ENCODE data around the gene YJU2.
"Not testable (repeated sequence)": the region's sequence is repeated elsewhere in the genome, so short reads cannot be mapped to it uniquely, and the experiment has no call there.

Gene YJU2

DNA sequence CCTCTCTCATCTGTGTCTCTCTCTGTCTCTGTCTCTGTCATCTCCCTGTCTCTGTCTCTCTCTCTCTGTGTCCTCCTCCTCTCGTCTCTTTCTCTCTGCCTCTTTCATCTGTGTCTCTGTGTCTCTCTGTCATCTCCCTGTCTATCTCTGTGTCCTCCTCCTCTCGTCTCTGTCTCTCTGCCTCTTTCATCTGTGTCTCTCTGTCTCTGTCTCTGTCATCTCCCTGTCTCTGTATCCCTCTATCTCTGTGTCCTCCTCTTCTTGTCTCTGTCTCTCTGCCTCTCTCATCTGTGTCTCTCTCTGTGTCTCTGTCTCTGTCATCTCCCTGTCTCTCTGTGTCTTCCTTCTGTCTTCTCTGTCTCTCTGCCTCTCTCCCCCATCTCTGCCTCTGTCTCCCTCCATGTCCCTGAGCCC is 18.1 kb upstream of the YJU2 start:
- no peak for DNase-seq (ENCODE audit: low spot score)

- DNase-seq (ENCODE audit: low spot score): peak; percentile 11
Measured at GRCh38 chr19:4229179-4229931, 17.5 kb upstream of the YJU2 start, which contains the start of gene EBI3. Gene EBI3, plus strand, starts transcription at chr19:4229523. Its CDS starts 28 bp downstream, at chr19:4229551.

DNA sequence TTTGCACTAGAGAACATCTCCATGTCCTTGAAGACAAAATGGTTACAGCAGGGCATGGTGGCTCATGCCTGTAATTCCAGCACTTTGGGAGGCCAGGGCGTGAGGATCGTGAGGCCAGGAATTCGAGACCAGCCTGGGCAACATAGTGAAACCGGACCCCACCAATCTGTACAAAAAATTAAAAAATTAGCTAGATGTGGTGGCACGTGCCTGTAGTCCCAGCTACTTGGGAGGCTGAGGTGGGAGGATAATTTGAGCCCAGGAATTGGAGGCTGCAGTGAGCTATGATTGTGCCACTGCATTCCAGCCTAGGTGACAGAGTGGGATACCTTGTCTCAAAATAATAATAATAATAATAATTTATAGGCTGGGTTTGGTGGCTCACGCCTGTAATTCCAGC is 16.6 kb upstream of the YJU2 start:
- DNase-seq (ENCODE audit: low spot score): not testable (repeated sequence)

GRCh38 chr19:4231521-4231920 is 15.4 kb upstream of the YJU2 start:
- DNase-seq (ENCODE audit: low spot score): not testable (repeated sequence)

DNA sequence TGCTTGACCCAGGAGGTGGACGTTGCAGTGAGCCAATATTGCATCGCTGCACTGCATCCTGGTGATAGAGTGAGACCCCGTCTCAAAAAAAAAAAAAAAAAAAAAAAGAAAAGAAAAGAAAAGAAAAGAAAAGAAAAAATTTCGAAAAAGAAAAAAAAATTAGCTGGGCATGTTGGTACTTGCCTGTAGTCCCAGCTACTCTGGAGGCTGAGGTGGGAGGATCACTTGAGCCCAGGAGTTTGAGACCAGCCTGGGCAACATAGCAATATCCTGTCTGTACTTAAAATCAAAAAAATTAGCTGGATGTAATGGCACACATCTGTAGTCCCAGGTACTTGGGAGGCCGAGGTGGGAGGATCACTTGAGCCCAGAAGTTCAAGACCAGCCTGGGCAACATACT is 14.7 kb upstream of the YJU2 start:
- not testable (repeated sequence) for DNase-seq (ENCODE audit: low spot score)

DNA sequence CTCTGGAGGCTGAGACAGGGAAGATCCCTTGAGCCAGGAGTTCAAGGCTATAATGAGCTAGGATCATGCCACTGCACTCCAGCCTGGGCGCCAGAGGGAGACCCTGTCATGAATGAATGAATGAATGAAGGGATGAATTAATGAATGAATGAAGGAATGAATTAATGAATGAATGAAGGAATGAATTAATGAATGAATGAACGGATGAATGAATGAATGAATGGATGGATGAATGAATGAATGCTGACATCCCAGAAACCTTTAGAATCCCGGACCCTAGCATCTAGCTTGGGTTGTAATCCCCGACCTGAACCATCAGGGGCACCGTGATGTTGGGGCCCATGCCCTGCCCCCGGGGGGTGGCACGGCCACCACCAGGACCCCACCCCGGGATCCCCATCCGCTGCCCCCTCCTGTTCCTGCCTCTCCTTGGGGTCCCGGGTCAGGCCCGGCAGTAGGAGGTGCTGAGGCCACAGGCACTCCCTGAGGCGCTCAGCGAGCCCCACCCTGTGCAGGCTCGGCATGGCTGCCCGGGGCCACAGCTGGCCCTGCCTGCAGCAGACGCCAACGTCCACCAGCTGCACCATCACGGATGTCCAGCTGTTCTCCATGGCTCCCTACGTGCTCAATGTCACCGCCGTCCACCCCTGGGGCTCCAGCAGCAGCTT is 14.1 kb upstream of the YJU2 start:
- DNase-seq (ENCODE audit: low spot score): no peak

DNA sequence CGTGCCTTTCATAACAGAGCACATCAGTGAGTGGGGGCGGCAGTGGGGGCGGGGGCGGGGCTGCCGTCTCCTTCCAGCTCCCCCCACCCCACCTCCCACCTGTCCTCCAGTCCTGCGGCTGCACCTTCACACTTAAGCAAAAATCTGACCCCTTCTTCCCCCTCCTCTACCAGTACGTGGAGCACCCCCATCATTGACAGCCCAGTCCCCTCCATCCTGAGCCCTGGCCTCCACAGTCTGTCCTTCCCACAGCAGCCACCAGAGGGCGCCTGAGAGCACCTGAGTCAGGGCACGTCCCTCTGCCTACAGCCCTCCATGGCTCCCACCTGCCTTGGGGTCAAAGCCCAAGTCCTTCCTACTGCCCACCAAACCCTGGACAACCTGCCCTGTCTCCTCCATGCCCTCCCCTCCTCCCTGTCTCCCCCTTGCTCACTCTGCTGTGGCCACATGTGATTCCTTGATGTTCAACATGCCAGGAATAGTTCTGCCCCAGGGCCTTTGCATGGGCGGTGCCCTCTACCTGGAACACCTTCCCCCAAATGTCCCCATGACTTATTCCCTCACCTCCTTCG is 13.5 kb upstream of the YJU2 start:
- peak; percentile 45 for DNase-seq (ENCODE audit: low spot score)

DNA sequence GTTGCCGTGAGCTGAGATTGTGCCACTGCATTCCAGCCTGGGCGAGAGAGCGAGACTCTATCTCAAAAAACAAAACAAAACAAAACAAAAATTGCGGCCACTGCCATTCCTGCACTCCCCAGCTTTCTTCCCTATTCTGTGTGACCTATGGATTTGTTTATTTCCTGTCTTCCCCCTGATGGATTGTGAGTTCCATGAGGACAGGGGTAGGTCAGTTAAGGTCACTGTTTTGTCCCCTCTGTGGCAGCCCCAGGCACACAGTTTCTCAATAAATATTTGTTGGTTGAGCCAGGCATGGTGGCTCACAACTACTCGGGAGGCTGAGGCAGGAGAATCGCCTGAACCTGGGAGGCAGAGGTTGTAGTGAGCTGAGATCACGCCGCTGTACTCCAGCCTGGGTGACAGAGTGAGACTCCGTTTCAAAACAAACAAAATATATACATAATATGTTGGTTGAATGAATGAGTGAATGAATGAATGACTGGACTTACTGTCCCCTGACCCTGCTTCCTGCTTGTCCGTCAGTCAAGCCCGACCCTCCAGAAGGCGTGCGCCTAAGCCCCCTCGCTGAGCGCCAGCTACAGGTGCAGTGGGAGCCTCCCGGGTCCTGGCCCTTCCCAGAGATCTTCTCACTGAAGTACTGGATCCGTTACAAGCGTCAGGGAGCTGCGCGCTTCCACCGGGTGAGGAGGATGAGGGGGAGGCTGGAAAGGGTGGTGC is 12.6 kb upstream of the YJU2 start:
- DNase-seq (ENCODE audit: low spot score): no peak

DNA sequence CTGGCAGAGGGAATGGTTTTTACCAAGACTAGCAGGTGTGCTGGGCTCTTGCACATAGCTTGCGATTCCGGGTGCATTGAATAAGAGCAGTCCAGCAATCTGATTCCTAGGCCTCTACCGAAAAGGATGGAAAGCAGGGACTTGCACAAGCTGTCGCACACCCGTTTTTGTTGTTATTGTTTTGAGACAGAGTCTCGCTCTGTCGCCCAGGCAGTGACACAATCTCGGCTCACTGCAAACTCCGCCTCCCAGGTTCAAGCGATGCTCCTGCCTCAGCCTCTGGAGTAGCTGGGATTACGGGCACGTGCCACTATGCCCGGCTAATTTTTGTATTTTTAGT is 12.0 kb upstream of the YJU2 start:
- DNase-seq (ENCODE audit: low spot score): peak; percentile 2

DNA sequence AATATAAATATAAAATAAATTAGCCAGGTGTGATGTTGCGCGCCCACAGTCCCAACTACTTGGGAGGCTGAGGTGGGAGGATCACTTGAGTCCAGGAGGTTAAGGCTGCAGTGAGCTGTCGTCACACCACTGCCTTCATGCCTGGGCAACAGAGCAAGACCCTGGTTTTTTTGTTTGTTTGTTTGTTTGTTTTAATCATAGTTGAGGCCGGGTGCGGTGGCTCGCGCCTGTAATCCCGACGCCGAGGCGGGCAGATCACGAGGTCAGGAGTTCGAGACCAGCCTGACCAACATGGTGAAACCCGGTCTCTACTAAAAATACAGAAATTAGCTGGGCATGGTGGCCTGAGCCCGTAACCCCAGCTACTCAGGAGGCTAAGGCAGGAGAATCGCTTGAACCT is 9.4 kb upstream of the YJU2 start:
- not testable (repeated sequence) for DNase-seq (ENCODE audit: low spot score)

- no peak for DNase-seq (ENCODE audit: low spot score)
Measured at GRCh38 chr19:4238831-4239230, 8.0 kb upstream of the YJU2 start.

- no peak for DNase-seq (ENCODE audit: low spot score)
Measured at GRCh38 chr19:4241824-4242430, 5.0 kb upstream of the YJU2 start.

GRCh38 chr19:4245938-4246337 is 942 bp upstream of the YJU2 start:
- not testable (repeated sequence) for DNase-seq (ENCODE audit: low spot score)

DNA sequence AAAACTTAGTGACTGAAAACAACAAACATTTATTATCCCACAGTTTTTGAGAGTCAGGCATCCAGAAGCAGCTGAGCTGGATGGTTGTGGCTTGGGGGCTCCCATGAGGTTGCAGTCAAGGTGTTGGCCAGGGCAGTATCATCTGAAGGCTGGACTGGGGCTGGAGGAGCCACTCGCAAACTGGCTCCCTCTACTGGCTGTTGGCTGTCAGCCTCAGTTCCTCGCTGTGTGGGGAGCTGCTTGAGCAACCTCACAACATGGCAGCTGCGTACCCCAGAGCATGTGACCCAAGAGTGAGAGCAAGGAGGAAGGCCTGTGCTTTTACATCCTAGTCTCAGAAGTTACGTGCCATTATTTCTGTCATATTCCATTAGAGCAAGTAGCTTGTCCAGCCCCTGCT is 9.7 kb downstream of the YJU2 start:
- DNase-seq (ENCODE audit: low spot score): no peak

DNA sequence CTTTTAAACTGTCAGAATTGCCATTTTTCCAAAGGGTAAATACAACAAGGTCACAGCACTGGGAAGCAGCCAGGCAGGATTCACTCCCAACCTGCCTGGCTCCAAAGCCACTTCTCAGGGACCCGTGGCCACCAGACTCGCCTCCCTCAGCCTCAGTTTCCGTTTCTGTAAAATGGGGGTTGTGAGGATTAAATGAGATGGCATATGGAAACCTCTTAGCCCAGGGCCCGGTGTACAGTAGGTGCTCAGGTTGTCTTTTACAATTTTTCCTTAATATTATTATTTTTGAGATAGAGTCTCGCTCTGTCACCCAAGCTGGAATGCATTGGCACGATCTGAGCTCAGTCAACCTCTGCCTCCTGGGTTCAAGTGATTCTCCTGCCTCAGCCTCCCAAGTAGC is 10.1 kb downstream of the YJU2 start:
- no peak for DNase-seq (ENCODE audit: low spot score)

DNA sequence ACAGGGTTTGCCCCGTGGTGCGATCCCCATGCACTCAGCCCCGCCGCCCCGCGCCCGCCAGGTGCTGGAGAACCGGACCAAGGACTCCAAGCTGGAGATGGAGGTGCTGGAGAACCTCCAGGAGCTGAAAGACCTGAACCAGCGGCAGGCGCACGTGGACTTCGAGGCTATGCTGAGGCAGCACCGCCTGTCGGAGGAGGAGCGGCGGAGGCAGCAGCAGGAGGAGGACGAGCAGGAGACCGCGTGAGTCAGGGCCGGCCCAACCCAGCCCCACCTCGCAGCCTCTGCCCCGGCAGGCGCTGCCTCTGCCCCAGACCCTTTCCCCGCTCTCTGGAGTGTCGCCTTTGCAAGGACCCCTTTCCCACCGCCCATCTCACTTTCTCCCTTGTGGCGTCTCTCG is 11.3 kb downstream of the YJU2 start:
- no peak for DNase-seq (ENCODE audit: low spot score)

- no peak for DNase-seq (ENCODE audit: low spot score)
Measured at GRCh38 chr19:4260613-4261191, 13.8 kb downstream of the YJU2 start.

DNA sequence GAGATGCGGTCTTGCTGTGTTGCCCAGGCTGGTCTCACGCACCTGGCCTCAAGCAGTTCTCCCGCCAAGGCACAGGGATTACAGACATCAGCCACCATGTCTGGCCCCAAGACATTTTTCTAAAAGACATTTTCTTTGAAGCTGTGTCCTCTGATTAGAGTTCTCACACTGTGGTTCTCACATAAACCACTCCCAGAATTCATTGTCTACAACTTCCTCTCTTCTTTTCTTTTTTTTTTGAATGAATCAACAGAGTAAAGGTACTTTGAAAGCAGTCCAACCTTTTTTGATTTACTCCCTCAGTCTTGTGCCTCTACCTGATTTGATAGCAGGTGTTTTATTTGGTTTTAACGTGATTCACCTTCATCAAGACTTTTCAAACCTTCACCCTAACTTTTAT is 17.9 kb downstream of the YJU2 start:
- no peak for DNase-seq (ENCODE audit: low spot score)

GRCh38 chr19:4266253-4267000 is 19.5 kb downstream of the YJU2 start:
- DNase-seq (ENCODE audit: low spot score): no peak

DNA sequence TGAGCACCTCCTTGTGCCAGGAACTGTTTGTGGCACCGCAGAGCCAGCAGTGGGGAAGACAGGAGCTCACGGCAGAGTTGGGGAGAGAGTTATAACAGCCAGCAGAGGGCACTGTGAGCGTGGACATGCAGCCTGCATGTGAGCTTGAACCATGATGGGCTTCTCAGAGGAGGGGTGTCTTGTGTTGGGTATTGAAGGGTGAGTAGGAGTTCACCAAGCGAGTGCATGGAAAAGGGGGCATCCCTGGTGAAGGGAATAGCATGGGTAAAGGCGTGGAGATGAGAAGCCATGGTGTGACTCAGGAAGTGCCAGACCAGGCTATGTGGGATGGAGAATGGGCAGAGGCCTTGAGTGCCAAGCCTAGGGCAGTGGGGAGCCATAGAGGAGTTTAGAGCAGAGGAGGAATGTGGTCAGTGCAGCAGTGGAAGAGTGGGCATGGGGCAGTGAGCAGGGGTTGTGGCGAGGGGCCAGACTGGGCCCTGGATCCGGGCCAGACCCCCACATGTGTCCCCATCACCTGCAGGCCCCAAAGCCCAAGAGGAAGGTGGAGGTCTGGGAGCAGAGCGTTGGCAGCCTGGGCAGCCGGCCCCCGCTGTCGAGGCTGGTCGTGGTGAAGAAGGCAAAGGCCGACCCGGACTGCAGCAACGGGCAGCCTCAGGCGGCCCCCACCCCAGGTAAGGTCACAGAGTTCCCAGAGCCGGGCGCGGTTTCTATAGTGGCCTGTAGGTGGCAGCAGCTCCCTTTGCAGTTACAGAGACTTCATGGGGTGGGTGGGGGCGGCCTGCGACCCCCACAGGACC is 20.4 kb downstream of the YJU2 start:
- peak; percentile 77 for DNase-seq (ENCODE audit: low spot score)
